GM19099 (cell line): ENCODE data around the gene LIN7C.

Experiments
- POLR2A ChIP-seq: IDR thresholded peaks from 3 replicates; pipeline ENCODE4 v1.6.1; 2011; ENCODE audit warnings: low read depth; ENCODE audit not compliant: insufficient read length; ENCODE audit errors: extremely low read depth

Gene LIN7C

GRCh38 chr11:27506200-27507182 is at the start of gene LIN7C:
Gene LIN7C, minus strand, starts transcription at chr11:27506769. Its CDS starts 17 bp downstream, at chr11:27506752.
- peak; percentile 96 for TF ChIP-seq POLR2A

GRCh38 chr11:27555264-27555663 is 48.7 kb upstream of the LIN7C start:
- no peak for TF ChIP-seq POLR2A

DNA sequence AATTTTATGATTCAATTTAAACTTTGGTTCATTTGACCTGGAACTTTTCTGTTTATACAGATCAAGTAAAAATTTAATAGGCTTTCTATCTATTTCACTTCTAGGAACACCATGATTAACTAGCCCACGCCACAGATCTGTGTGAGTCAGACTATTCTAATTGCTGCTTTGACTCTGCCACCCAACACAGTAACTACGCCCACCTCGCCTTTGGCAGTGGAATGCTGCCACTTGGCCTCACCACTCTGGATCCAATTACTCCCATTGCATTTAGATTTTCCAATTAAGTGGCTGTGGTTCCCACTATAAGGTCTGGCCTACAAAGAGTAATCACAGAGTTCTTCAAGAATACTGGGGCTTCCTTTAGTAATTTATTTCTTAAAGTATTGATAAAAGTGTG is 46.6 kb upstream of the LIN7C start:
- no peak for TF ChIP-seq POLR2A

- TF ChIP-seq POLR2A, result no peak
These were observed 45.8 kb upstream of the LIN7C start for GRCh38 chr11:27552341-27552740.

DNA sequence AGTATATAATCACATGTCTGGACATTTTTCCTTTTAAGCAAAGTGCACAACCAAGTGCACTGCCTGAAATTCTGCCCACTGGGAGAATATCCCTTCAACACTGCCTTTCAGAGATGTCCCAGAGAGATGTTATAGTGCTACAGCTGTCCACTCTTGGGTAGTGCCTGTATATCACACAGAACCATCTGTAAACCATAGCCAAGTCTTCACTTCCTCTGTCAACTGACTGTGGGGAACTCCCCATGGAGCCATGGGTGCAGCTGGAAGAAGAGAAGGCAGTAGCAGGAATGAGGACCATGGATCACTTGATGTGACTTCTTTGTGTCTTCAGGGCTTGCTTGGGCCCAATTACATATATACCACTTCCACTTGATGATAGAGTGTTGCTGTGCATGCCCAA is 44.6 kb upstream of the LIN7C start:
- no peak for TF ChIP-seq POLR2A

DNA sequence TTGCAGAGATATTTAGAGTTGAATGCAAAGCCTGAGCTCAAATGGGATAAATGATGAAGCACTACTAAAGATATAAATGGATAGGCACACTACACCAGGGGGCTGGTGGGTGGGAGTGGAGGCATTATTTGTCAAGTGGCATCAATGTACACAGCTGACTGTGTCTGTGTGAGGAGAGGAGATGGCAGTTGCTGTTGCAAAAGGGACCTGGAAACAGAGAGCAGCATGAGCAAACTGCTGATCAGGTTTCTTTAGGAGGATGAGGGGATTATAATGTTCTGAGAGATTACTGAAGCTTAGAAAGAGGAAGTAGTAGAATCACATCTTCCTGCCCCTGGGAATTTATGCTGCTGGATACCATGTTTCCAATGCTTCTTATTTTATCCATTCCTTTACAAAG is 39.4 kb upstream of the LIN7C start:
- no peak for TF ChIP-seq POLR2A

GRCh38 chr11:27545035-27545434 is 38.5 kb upstream of the LIN7C start:
- no peak for TF ChIP-seq POLR2A

DNA sequence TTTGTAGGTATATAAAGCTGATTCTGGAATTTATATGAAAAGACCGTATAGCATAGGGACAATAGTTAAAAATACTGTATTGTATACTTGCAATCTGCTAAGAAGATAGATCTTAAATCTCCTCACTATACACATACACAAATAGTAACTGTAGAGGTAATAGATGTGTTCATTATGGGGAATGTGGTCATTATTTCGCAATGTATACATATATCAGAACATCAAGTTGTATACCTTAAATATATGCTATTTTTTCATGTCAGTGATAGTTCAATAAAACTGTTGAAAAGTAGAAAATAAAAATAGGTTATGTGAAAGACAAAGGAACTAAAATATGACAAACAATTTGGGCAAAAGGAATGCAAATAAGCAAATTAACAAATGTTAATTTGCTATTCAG is 35.2 kb upstream of the LIN7C start:
- no peak for TF ChIP-seq POLR2A

- TF ChIP-seq POLR2A, result no peak
These were observed 33.5 kb upstream of the LIN7C start for GRCh38 chr11:27540051-27540450.

DNA sequence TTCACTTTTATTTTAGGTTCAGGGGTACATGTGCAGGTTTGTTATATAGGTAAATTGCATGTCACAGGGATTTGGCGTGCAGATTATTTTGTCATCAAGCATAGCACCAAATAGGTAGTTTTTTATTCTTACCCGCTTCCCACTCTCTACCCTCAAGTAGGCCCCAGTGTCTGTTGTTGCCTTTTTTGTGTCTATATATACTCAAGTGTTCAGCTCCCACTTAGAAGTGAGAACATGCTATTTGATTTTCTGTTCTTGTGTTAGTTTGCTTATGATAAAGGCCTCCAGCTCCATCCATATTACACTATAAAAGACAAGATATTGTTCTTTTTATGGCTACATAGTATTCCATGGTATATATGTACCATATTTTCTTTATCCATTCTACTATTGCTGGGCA is 28.5 kb upstream of the LIN7C start:
- no peak for TF ChIP-seq POLR2A

DNA sequence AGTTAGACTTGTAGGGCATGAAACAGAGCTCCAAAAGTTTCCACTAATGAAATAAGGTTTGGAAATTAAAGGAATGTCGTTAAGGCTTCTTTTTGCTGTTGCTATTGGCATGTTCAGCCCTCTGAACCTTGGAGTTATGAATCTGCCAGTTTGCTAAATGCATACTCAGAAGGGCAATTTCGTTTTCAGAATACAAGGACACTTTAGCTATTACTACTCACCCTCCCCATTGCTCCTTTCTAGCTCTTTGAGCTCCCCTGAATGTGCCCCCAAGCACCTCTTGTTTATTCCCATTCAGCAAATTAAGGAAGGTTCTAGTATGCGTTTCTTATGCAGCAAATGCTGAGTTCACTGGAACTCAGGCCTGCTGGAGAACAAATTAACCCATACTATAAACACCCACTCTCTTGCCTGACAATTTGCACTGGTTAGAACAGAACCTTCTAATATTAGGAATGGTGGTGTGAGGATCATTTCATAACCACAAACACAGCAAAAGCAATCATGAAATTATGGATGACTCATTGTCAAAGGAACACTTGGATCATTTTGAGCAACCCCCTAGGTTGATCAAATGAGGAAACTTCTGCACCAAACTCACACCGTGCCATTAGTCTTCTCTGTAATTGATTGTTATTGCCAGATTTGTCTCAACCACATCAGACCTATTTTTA is 26.2 kb upstream of the LIN7C start:
- no peak for TF ChIP-seq POLR2A

DNA sequence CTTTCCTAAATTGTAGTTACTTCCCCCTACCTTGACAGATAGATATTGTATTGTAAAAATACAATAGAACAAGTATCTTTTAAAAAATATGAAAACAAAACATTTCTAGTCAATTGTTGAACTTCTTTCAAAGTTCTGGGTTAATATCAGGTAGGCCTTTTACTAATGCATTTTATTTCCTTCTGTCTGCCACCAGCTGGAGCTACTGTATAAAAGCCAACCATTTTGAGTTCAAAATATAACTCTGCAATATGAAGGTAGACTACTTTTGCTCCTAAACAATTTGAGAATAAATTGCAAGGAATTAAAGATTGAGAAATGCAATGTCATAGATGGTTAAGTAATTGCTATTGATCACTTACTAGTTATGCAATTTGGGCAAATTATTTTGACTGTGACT is 22.1 kb upstream of the LIN7C start:
- no peak for TF ChIP-seq POLR2A

DNA sequence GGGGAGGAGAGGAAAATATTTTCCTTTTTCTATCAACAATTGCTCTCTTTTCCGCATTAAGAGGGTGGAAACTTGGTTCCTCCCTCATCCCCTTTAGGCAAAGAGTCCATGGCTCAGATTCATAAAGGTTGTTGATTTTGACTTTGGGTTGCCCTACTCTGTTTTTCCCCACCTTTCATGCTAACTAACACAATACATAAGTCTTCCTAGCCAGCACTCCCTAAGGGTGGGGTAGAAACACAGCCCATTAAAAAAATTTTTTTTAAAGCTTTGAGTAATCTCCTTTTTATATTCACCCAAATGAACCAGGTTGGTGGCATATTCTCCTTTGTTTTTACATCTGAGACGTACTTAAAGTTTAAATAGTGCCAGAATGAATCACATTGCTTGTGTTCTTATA is 20.0 kb upstream of the LIN7C start:
- no peak for TF ChIP-seq POLR2A

DNA sequence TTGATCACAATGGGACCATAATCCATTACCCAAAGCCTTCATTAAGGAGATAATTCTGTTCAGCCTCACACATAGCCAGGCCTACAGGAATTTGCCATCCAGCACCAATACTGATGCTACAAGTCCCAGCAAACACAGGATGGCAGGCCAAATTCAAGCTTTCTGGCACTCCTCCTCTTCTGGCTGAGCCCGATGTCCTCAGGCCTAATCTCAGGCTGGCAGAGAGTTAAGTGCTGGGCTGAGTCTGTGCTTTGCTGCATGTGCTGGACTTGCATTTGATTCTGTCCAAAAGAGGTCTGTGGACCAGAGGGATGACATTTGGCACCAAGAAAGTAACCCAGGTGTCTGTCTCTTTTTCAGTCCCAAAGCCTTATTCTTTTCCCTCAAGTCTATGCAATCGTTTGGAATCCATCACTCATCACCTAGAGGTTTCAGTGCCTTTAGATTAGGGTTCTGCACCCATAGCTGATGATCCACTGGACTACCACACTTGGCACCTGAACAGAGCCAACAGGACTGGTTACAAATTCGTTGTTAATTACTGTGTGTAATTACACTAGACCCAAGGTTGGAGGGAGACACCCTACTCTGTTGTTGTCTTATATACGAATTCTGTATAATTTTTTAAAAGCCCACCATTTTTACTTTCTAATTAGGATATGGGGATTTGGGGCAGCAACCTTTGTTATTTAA is 19.4 kb upstream of the LIN7C start:
- TF ChIP-seq POLR2A, result no peak

DNA sequence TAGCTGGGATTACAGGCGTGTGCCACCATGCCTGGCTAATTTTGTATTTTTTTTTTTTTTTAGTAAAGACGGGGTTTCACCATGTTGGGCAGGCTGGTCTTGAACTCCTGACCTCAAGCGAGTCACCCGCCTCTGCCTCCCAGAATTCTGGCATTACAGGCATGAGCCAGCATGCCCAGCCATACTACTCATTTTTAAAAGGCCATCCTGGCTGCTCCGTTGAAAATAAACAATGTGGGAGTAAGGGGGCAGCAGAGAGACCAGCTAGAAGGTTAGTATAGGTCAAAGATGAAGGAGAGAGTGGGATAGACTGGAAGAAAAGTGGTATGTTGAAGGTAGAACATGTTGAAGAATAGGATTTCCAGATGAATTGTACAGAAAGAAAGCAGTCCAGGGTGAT is 17.6 kb upstream of the LIN7C start:
- TF ChIP-seq POLR2A, result no peak
